ENCODE results near the gene SEC16A. TPM values are rescaled to one million over a fixed set of nuclear protein-coding genes. Genes with fewer than 3 reads are reported as not detected.

SEC16A gene
- total and polyA plus RNA-seq, 11 donors = 20.9 to 53.3 (median 29.9) TPM

GRCh38 chr9:136510561-136510960 lies 27.7 kb upstream of the SEC16A start:
- peaks cover 6 to 43% (median 30%) of the 10 kb centered on the region in 12 donors for H3K4me1 ChIP-seq
- H3K27me3 ChIP-seq = no peaks in the 10 kb centered on the region
- WGBS, 4 donors = 74 to 85% (median 77%) methylated on average over 7 to 26 of the region's 26 CpGs
- no peak for DNase-seq
- peak overlapping the region; percentile 66 to 99 (median 94) for H3K27ac ChIP-seq
- no peak overlapping the region for H3K4me3 ChIP-seq
- intact Hi-C loops (cut with DNase I) = loop anchor here in 1 of 10 donors (2.0 kb wide), 1 partner anchor 34 kb away; no protein-coding TSS in a partner anchor
- no peak for ATAC-seq
- H3K9me3 ChIP-seq = no peaks in the 10 kb centered on the region
- no peak for TF ChIP-seq POLR2A (IDR thresholded peaks at IDR 0.05)
- TF ChIP-seq CTCF (IDR thresholded peaks at IDR 0.05) = no peak
- H3K36me3 ChIP-seq = peaks cover 3 to 98% (median 87%) of the 10 kb centered on the region in 9 donors

GRCh38 chr9:136509549-136509948 lies 26.7 kb upstream of the SEC16A start:
- no peaks in the 10 kb centered on the region for H3K9me3 ChIP-seq
- DNase-seq = no peak
- peak overlapping the region in 9 of 12 donors; percentile 10 to 99 (median 94) for H3K27ac ChIP-seq
- no peaks in the 10 kb centered on the region for H3K27me3 ChIP-seq
- intact Hi-C loops (cut with DNase I) = no loop called here
- H3K4me3 ChIP-seq = no peak overlapping the region
- peaks cover 3 to 98% (median 87%) of the 10 kb centered on the region in 9 donors for H3K36me3 ChIP-seq
- 84 to 91% (median 87%) methylated on average over 25 to 27 of the region's 27 CpGs for WGBS, 4 donors
- TF ChIP-seq CTCF (IDR thresholded peaks at IDR 0.05) (no peak), POLR2A (IDR thresholded peaks at IDR 0.05) (no peak)
- peaks cover 6 to 43% (median 30%) of the 10 kb centered on the region in 12 donors for H3K4me1 ChIP-seq
- ATAC-seq = no peak

GRCh38 chr9:136508729-136509500 lies 26.1 kb upstream of the SEC16A start:
- peak overlapping the region in 6 of 12 donors; percentile 29 to 99 (median 94) for H3K27ac ChIP-seq
- 87 to 91% (median 89%) methylated on average over 30 to 37 of the region's 37 CpGs for WGBS, 4 donors
- TF ChIP-seq CTCF (IDR thresholded peaks at IDR 0.05) = no peak
- H3K36me3 ChIP-seq = peaks cover 5 to 98% (median 87%) of the 10 kb centered on the region in 9 donors
- no peaks in the 10 kb centered on the region for H3K9me3 ChIP-seq
- DNase-seq (no peak), ATAC-seq (no peak)
- peaks cover 6 to 43% (median 30%) of the 10 kb centered on the region in 12 donors for H3K4me1 ChIP-seq
- no peak overlapping the region for H3K4me3 ChIP-seq
- intact Hi-C loops (cut with DNase I) = no loop called here
- H3K27me3 ChIP-seq = no peaks in the 10 kb centered on the region

- intact Hi-C loops (cut with DNase I) = no loop called here
- ATAC-seq (no peak), DNase-seq (no peak)
- 92 to 97% (median 96%) methylated on average over 14 to 23 of the region's 23 CpGs for WGBS, 4 donors
- peaks cover 6 to 36% (median 28%) of the 10 kb centered on the region in 12 donors for H3K4me1 ChIP-seq
- H3K4me3 ChIP-seq = no peak overlapping the region
- H3K27me3 ChIP-seq = no peaks in the 10 kb centered on the region
- no peak overlapping the region for H3K27ac ChIP-seq
- peaks cover 5 to 98% (median 87%) of the 10 kb centered on the region in 9 donors for H3K36me3 ChIP-seq
- TF ChIP-seq POLR2A (IDR thresholded peaks at IDR 0.05) (no peak), CTCF (IDR thresholded peaks at IDR 0.05) (no peak)
- H3K9me3 ChIP-seq = no peaks in the 10 kb centered on the region
Observed at GRCh38 chr9:136507992-136508375, 25.1 kb upstream of the SEC16A start.
